Progenitor cell of endocrine pancreas (in vitro differentiated cells): Measurements from ENCODE around the gene PIGR. TPM values are rescaled to one million over a fixed set of nuclear protein-coding genes. Genes with fewer than 3 reads are reported as not detected.

ENCODE experiments used
- DNase-seq: peaks from one replicate; pipeline ENCODE4 v3.0.0; 2021; ENCODE audit warnings: low spot score; ENCODE audit not compliant: unreplicated experiment
- H3K27ac Mint-ChIP-seq: 2 replicates; pipeline ENCODE4 v1.8.0; 2021; ENCODE audit warnings: mild to moderate bottlenecking, moderate library complexity, mixed read lengths
- H3K27me3 Mint-ChIP-seq: 2 replicates; pipeline ENCODE4 v1.8.0; 2021; ENCODE audit warnings: mixed read lengths
- H3K36me3 Mint-ChIP-seq: 2 replicates; pipeline ENCODE4 v1.8.0; 2022; ENCODE audit warnings: mixed read lengths; ENCODE audit not compliant: insufficient read depth
- H3K4me1 Mint-ChIP-seq: 2 replicates; pipeline ENCODE4 v1.8.0; 2021; ENCODE audit warnings: low read depth, mixed read lengths
- H3K4me3 Mint-ChIP-seq: 2 replicates; pipeline ENCODE4 v1.8.0; 2021; ENCODE audit warnings: low read depth, mild to moderate bottlenecking, moderate library complexity, mixed read lengths
- H3K9me3 Mint-ChIP-seq: 2 replicates; pipeline ENCODE4 v1.8.0; 2021; ENCODE audit warnings: low read depth, mixed read lengths
- total RNA-seq: library from RNA; stranded (reverse); gene quantifications from 2 replicates; pipeline ENCODE4 v1.2.1, GENCODE V29; 2021
- TF ChIP-seq, protein P1 (sequence below): fragments of 200-600 bp; sonication (generic); IDR thresholded peaks from one replicate; pipeline ENCODE4 v1.5.0; 2021; ENCODE audit warnings: antibody characterized with exemption, mild to moderate bottlenecking; ENCODE audit not compliant: unreplicated experiment

Gene PIGR
- total RNA-seq, 1 donor from 2014 or later: not detected

DNA sequence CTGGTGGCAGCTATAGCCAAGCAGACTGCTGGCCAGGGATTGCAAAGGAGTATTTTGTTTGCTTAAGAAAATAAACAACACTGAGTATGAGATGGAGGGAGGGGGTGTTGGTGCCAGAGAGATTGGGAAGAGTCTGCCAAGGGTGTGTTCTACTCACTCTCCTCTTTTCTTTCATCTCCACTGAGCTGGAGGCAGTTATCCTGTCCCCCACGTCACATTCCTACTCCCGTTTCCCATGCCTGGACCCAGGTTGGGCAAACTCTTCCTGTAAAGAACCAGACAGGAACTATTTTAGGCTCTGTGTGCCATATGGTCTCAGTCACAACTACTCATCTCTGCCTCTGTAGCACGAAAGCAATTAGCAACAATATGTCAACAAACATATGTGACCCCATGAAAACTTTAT, 50.4 kb downstream of the PIGR start:
- DNase-seq: no peak
- peaks cover 41% of the 10 kb centered on the region for H3K27me3 Mint-ChIP-seq
- peaks cover 8% of the 10 kb centered on the region for H3K4me1 Mint-ChIP-seq
- TF ChIP-seq, protein P1, sequence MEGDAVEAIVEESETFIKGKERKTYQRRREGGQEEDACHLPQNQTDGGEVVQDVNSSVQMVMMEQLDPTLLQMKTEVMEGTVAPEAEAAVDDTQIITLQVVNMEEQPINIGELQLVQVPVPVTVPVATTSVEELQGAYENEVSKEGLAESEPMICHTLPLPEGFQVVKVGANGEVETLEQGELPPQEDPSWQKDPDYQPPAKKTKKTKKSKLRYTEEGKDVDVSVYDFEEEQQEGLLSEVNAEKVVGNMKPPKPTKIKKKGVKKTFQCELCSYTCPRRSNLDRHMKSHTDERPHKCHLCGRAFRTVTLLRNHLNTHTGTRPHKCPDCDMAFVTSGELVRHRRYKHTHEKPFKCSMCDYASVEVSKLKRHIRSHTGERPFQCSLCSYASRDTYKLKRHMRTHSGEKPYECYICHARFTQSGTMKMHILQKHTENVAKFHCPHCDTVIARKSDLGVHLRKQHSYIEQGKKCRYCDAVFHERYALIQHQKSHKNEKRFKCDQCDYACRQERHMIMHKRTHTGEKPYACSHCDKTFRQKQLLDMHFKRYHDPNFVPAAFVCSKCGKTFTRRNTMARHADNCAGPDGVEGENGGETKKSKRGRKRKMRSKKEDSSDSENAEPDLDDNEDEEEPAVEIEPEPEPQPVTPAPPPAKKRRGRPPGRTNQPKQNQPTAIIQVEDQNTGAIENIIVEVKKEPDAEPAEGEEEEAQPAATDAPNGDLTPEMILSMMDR: no peak
- H3K36me3 Mint-ChIP-seq: no peaks in the 10 kb centered on the region
- H3K27ac Mint-ChIP-seq: no peak overlapping the region
- H3K4me3 Mint-ChIP-seq: no peak overlapping the region
- no peaks in the 10 kb centered on the region for H3K9me3 Mint-ChIP-seq

GRCh38 chr1:206895325-206895724, 50.9 kb downstream of the PIGR start:
- Mint-ChIP-seq H3K36me3 (no peaks in the 10 kb centered on the region), H3K4me1 (peaks cover 8% of the 10 kb centered on the region), H3K9me3 (no peaks in the 10 kb centered on the region), H3K27ac (no peak overlapping the region), H3K4me3 (no peak overlapping the region), H3K27me3 (peaks cover 37% of the 10 kb centered on the region)
- TF ChIP-seq, protein P1: no peak
- DNase-seq: no peak

DNA sequence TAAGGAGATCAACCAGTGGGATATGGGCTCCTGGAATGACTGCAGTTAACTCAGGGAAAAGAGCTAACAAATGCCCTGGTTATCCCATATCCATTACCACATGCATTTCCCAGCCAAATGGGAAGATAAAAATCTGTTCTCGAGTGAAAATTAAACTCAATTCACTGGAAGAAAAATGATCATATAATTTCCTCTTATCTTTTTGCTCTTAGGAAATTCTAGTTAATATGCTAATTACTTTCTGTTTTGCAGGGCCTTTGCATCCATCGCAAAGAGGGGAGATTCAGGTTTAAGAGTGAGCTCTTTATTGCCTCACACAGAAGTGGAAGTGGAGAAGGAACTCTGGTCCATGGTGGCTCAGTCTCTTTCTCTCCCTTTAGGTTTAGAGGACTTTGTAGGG, 52.9 kb downstream of the PIGR start:
- H3K27ac Mint-ChIP-seq: no peak overlapping the region
- H3K4me3 Mint-ChIP-seq: no peak overlapping the region
- H3K27me3 Mint-ChIP-seq: peaks cover 31% of the 10 kb centered on the region
- H3K4me1 Mint-ChIP-seq: peaks cover 8% of the 10 kb centered on the region
- TF ChIP-seq, protein P1: no peak
- no peak for DNase-seq
- H3K36me3 Mint-ChIP-seq: no peaks in the 10 kb centered on the region
- no peaks in the 10 kb centered on the region for H3K9me3 Mint-ChIP-seq

GRCh38 chr1:206892351-206892984, 53.8 kb downstream of the PIGR start:
- no peak overlapping the region for H3K4me3 Mint-ChIP-seq
- no peaks in the 10 kb centered on the region for H3K9me3 Mint-ChIP-seq
- no peak overlapping the region for H3K27ac Mint-ChIP-seq
- H3K36me3 Mint-ChIP-seq: no peaks in the 10 kb centered on the region
- H3K4me1 Mint-ChIP-seq: peaks cover 8% of the 10 kb centered on the region
- peaks cover 30% of the 10 kb centered on the region for H3K27me3 Mint-ChIP-seq
- TF ChIP-seq, protein P1: no peak
- no peak for DNase-seq

DNA sequence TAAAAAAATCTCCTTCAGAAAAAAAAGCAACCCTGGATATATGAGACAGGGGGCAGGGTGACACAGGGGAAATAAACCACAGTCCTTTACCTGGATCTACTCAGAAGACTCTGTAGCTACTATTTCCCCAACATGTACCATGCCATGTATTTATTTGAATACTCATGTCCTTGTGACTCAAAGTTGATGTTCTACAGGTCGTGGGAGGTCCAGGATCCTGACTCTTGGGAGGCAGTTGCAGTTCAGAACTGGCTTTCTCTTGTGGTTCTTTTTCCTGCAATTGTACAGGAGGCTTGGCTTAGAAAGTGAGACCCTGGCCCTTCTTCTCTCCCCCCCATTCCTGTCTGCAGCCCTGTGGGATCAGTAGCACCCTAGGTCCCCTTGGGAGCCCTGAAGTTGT, 54.9 kb downstream of the PIGR start:
- no peaks in the 10 kb centered on the region for H3K36me3 Mint-ChIP-seq
- H3K27me3 Mint-ChIP-seq: peaks cover 34% of the 10 kb centered on the region
- H3K27ac Mint-ChIP-seq: no peak overlapping the region

More for the DNA sequence above, 54.9 kb downstream of the PIGR start:
- peaks cover 8% of the 10 kb centered on the region for H3K4me1 Mint-ChIP-seq
- H3K9me3 Mint-ChIP-seq: no peaks in the 10 kb centered on the region
- TF ChIP-seq, protein P1: no peak
- DNase-seq: no peak
- no peak overlapping the region for H3K4me3 Mint-ChIP-seq
